ENCODE results near the gene PRDM16.

- TF ChIP-seq, protein P1, sequence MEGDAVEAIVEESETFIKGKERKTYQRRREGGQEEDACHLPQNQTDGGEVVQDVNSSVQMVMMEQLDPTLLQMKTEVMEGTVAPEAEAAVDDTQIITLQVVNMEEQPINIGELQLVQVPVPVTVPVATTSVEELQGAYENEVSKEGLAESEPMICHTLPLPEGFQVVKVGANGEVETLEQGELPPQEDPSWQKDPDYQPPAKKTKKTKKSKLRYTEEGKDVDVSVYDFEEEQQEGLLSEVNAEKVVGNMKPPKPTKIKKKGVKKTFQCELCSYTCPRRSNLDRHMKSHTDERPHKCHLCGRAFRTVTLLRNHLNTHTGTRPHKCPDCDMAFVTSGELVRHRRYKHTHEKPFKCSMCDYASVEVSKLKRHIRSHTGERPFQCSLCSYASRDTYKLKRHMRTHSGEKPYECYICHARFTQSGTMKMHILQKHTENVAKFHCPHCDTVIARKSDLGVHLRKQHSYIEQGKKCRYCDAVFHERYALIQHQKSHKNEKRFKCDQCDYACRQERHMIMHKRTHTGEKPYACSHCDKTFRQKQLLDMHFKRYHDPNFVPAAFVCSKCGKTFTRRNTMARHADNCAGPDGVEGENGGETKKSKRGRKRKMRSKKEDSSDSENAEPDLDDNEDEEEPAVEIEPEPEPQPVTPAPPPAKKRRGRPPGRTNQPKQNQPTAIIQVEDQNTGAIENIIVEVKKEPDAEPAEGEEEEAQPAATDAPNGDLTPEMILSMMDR (IDR thresholded peaks at IDR 0.05; ENCODE audit: low read length), result no peak
- TF ChIP-seq EZH2phosphoT487 (IDR thresholded peaks at IDR 0.05; ENCODE audit: low read length) (no peak), EZH2 (optimal IDR thresholded peaks at IDR 0.05; ENCODE audit: low read depth, low read length) (no peak)
These were observed 23.5 kb downstream of the PRDM16 start for GRCh38 chr1:3092530-3092929.
